Measurements from ENCODE around the gene DOCK3.
"Not testable (repeated sequence)": the region's sequence is repeated elsewhere in the genome, so short reads cannot be mapped to it uniquely, and the experiment has no call there.

Gene DOCK3

DNA sequence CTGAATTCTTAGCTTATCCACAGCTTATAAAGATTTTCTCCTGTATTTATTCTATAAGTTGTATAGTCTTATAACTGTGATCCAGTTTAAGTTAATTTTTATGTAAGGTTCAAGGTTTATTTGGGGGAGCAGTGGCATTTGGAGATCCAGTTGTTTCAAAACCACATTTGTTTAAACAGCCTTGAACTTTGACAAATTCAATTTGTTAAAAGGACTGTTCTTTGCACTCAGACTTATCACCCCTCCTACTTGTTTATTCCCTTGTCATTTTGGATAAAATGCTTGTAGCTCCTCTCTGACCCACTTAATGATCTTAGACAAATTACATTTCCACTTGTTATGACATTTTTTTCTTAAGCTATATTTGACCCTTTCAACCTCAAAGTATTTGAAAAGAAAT is 327.8 kb downstream of the DOCK3 start:
- Mint-ChIP-seq H3K27me3 (no peaks in the 10 kb centered on the region), H3K4me3 (no peak overlapping the region), H3K4me1 (no peaks in the 10 kb centered on the region), H3K9me3 (no peaks in the 10 kb centered on the region), H3K27ac (no peak overlapping the region), H3K36me3 (no peaks in the 10 kb centered on the region)
- ATAC-seq (ENCODE audit: low read depth) = no peak
- no peak for DNase-seq (ENCODE audit: low spot score in 2 of 2)

DNA sequence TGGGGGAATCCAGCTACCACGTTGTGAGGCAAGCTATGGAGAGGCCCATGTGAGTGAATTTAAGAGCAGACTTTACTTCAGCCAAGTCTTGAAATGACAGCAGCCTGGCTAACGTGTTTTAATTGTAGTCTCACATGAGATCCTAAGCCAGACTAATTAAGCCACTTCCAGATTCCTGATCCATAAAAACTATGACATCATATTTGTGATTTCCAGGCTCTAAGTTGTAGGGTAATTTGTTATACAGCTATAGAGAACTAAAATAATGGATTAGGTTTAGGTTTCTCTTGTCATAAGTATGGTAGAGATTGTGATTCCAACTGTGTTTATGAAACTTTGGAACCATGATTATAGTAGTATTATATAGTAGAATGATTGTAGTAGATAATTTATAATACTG is 329.5 kb downstream of the DOCK3 start:
- Mint-ChIP-seq H3K9me3 (no peaks in the 10 kb centered on the region), H3K4me3 (no peak overlapping the region), H3K36me3 (no peaks in the 10 kb centered on the region), H3K4me1 (no peaks in the 10 kb centered on the region), H3K27me3 (no peaks in the 10 kb centered on the region), H3K27ac (no peak overlapping the region)
- ATAC-seq (ENCODE audit: low read depth) (no peak), DNase-seq (ENCODE audit: low spot score in 2 of 2) (no peak)

DNA sequence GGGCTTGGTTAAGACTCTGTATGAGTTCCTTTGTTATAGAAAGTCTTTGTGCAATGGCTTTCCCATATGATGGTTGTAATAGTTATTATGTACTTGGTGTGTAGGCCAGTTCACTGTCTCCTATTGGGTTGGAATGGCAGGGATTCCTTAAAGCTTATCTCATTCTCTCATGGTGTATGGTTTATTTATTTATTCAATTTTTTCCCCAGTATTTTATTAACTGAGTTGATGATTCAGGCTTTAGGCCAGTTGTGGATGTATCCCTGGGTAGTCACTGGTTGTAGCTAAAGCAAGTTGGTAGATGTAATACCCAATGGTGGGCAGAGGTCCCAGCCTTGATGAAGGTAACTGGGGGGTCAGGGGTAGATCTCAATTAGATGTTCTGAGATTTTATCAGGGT is 349.4 kb downstream of the DOCK3 start:
- ATAC-seq (ENCODE audit: low read depth) (no peak), DNase-seq (ENCODE audit: low spot score in 2 of 2) (no peak)
- Mint-ChIP-seq H3K4me3 (no peak overlapping the region), H3K36me3 (no peaks in the 10 kb centered on the region), H3K4me1 (no peaks in the 10 kb centered on the region), H3K9me3 (no peaks in the 10 kb centered on the region), H3K27ac (no peak overlapping the region), H3K27me3 (peaks cover 2% of the 10 kb centered on the region)

DNA sequence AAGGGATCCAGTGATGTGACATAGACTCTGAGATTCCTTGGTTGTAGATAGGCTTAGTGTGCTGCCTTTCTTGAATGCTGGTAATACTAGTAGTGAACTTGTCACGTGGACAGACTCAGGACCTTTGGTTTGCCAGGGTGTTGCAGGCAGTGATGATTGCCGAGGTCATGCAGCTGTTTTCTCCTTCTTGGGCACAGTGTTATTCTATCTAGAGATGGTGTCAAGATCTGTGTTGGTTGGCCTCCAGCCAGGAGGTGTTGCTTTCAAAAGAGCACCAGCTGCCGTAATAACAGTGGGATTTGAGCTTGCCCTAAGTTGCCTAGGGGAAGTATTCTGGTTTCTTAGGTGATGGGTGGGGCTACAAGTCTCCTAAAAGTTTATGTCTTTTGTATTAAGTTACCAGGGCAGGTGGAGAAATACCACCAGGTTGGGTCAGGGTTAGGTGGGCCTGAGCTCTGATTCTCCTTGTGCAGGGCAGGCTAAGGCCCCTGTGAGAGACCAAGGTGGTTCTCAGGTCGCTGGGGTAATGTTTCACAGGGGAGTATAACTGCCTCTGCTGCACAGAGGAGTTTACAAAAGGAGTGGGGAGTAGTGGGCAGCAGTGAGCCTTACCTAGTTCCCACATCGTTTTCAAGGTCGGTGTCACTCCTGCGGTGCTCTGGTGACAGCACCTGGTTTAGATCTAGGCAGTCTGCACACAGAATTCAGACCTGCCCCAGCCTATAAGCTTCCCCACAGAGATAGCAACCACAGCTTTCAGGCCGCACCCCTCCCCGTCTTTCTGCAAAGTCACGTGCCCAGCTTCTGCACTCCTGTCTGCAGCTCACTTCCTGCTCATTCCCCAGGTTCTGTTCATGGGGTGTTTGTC is 350.3 kb downstream of the DOCK3 start:
- Mint-ChIP-seq H3K27ac (no peak overlapping the region), H3K36me3 (no peaks in the 10 kb centered on the region), H3K4me3 (no peak overlapping the region), H3K27me3 (peaks cover 5% of the 10 kb centered on the region), H3K4me1 (no peaks in the 10 kb centered on the region), H3K9me3 (peaks cover under 1% of the 10 kb centered on the region)
- ATAC-seq (ENCODE audit: low read depth) (peak; percentile 73), DNase-seq (ENCODE audit: low spot score in 2 of 2) (no peak)

DNA sequence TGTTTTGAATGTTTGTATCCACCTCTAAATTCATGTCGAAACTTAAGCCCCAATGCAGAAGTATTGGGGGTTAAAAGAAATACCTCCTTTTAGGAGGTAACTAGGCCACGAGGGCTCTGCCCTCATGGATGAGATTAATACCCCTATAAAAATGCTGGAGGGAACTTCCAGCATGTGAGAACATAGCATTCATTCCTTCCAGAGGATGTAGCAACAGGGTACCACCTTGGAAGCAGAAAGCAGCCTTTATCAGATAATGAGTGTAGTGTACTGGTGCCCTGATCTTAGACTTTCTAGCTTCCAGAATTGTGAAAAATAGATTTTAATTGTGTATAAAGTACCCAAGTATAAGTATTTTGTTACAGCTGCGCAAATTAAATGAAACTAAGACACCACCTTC is 356.9 kb downstream of the DOCK3 start:
- no peaks in the 10 kb centered on the region for H3K4me1 Mint-ChIP-seq
- H3K27me3 Mint-ChIP-seq = peaks cover 7% of the 10 kb centered on the region
- H3K9me3 Mint-ChIP-seq = peaks cover 3% of the 10 kb centered on the region
- no peak for DNase-seq (ENCODE audit: low spot score in 2 of 2)
- no peak overlapping the region for H3K4me3 Mint-ChIP-seq
- no peak overlapping the region for H3K27ac Mint-ChIP-seq
- ATAC-seq (ENCODE audit: low read depth) = no peak
- peaks cover 3% of the 10 kb centered on the region for H3K36me3 Mint-ChIP-seq

DNA sequence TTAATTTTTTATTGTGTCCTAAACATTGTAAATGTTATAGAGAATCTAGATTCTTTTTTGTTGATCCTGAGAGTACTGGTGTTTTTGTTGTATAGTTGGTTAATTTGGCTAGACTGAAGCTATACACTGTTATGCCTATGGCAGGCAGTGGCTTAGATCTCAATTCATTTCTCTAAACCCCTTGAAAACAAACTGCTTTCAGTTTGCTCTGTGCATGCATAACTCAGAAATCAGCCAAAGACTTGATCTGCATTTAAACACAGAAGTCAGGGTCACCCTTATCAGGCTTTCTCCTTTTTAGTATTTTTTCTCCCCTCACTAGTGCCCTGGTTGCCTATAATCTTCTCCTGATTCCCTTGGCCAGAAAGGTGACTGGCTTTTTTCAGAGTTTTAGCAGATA is 360.9 kb downstream of the DOCK3 start:
- Mint-ChIP-seq H3K36me3 (peaks cover 2% of the 10 kb centered on the region), H3K27ac (no peak overlapping the region), H3K4me1 (no peaks in the 10 kb centered on the region), H3K27me3 (peaks cover 12% of the 10 kb centered on the region), H3K4me3 (no peak overlapping the region), H3K9me3 (peaks cover 2% of the 10 kb centered on the region)
- ATAC-seq (ENCODE audit: low read depth) (no peak), DNase-seq (ENCODE audit: low spot score in 2 of 2) (no peak)

DNA sequence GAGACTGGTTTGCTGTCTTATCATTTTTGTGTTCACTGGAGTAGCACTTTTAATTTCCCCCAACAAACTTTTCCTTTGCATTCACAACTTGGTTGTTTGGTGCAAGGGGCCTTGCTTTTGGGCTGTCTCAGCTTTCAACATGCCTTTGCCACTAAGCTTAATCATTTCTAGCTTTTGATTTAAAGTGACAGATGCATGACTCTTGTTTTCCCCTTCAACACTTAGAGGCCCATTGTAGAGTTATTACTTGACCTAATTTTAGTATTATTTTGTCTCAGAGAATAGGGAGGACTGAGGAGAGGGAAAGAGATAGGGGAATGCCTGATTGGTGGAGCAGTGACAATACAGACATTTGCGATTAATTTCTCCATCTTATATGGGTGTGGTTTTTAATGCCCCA is 370.3 kb downstream of the DOCK3 start:
- Mint-ChIP-seq H3K27ac (no peak overlapping the region), H3K9me3 (no peaks in the 10 kb centered on the region), H3K27me3 (peaks cover 6% of the 10 kb centered on the region), H3K36me3 (no peaks in the 10 kb centered on the region), H3K4me3 (no peak overlapping the region), H3K4me1 (peaks cover 2% of the 10 kb centered on the region)
- ATAC-seq (ENCODE audit: low read depth) (no peak), DNase-seq (ENCODE audit: low spot score in 2 of 2) (no peak)

DNA sequence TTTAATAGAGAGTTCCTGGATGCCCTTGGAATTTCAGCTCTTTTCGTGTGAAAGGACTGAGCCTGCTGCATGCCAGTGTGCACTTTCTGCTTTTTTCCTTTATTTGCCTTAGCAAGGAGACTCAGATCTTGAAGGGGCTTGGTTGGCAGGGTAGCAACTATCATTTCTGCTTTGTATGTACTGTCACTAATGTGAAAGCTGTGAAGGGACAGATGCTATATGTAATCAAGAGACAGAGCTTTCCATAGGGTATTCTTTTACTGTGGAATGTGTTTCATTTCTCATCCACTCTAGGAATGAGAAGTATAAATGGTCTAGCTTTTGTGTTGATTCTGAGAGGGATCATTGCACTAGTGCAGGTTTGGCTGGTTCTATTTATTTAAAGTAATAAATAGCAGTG is 377.8 kb downstream of the DOCK3 start:
- Mint-ChIP-seq H3K36me3 (no peaks in the 10 kb centered on the region), H3K4me3 (no peak overlapping the region), H3K4me1 (no peaks in the 10 kb centered on the region), H3K9me3 (no peaks in the 10 kb centered on the region), H3K27ac (no peak overlapping the region), H3K27me3 (peaks cover 2% of the 10 kb centered on the region)
- DNase-seq (ENCODE audit: low spot score in 2 of 2) = no peak
- ATAC-seq (ENCODE audit: low read depth) = no peak

DNA sequence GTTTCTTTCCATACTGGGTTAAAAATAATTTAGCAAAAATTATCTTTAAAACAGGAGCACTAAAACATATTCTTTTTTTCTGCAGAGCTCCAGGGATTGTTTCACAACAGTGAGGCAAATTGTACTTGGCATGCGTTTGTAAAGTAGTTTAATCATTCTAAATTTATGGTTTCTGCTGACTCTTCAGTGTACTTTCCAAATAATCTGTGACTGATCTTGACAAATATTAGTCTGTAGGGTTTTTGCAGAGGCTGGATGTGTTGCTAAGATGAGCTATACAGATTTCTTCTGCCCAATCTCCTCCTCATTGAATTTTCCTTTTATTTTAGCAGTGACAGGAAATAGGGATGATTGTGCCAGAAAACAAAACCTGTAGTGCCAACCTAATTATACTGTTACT is 382.4 kb downstream of the DOCK3 start:
- H3K4me1 Mint-ChIP-seq = no peaks in the 10 kb centered on the region
- no peaks in the 10 kb centered on the region for H3K9me3 Mint-ChIP-seq
- ATAC-seq (ENCODE audit: low read depth) (no peak), DNase-seq (ENCODE audit: low spot score in 2 of 2) (no peak)
- no peak overlapping the region for H3K27ac Mint-ChIP-seq
- no peak overlapping the region for H3K4me3 Mint-ChIP-seq
- H3K36me3 Mint-ChIP-seq = no peaks in the 10 kb centered on the region
- H3K27me3 Mint-ChIP-seq = peaks cover 6% of the 10 kb centered on the region

DNA sequence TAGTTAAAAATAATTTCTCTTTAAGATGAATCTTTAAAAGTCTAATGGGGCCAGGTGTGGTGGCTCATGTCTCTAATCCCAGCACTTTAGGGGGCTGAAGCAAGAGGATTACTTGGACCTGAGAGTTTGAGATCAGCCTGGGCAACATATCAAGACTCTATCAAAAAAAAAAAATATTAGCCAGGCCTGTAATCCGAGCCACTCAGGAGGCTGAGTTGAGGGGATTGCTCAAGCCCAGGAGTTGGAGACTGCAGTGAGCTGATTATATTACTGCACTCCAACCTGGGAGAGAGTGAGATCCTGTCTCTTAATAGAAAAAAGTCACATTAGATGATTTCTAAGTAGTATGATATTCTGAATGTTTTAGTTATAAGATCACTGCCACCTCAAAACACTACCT is 388.3 kb downstream of the DOCK3 start:
- H3K27ac Mint-ChIP-seq = no peak overlapping the region
- no peaks in the 10 kb centered on the region for H3K4me1 Mint-ChIP-seq
- DNase-seq (ENCODE audit: low spot score in 2 of 2) (no peak), ATAC-seq (ENCODE audit: low read depth) (no peak)
- H3K4me3 Mint-ChIP-seq = no peak overlapping the region
- no peaks in the 10 kb centered on the region for H3K36me3 Mint-ChIP-seq
- H3K27me3 Mint-ChIP-seq = peaks cover 6% of the 10 kb centered on the region
- no peaks in the 10 kb centered on the region for H3K9me3 Mint-ChIP-seq

DNA sequence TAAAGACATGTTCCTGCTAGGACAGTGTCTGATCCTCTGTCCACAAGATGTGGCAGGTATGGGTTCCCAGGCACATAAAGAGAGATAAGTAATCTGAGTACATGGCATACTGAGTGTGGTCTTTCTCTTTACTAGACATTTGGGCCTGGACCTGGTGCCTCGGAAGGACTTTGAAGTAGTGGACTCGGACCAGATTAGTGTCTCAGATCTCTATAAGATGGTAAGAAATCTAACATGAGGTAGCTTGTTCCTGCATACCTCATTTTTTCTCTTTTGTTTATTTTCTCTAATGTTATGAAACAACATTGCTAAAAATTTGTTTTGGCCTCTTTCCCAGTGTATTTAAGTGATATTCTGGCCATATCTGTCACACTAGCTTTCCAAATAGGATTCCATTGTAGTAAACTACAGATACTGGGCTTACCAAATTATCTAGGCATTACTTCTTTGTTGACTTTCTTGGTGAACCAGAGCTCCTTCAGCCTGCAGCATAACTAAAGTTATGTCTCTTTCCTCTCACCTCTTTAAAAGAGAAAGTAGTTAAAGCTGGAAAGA is 400.6 kb downstream of the DOCK3 start:
- ATAC-seq (ENCODE audit: low read depth) = no peak
- Mint-ChIP-seq H3K27me3 (peaks cover 2% of the 10 kb centered on the region), H3K36me3 (no peaks in the 10 kb centered on the region), H3K4me3 (no peak overlapping the region), H3K27ac (no peak overlapping the region), H3K9me3 (no peaks in the 10 kb centered on the region), H3K4me1 (no peaks in the 10 kb centered on the region)
- no peak for DNase-seq (ENCODE audit: low spot score in 2 of 2)

DNA sequence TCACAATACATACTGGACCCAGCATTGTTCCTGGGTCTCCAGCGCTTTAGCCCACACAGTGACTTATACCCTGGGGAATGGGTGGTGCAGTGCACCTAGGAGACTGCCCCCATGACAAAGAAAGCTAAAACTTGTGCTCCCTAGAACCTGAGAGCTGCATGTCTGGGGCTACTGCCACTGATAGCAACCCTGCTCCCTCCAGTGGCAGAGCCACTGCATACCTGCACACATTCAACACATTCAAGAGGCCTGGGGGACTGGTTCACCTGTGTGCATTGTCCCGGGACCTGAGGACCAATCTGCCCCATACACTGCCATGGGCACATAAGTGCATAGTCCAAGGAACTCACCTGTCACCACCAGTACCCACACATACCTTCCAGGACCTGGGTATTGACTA is 407.6 kb downstream of the DOCK3 start:
- ATAC-seq (ENCODE audit: low read depth) (no peak), DNase-seq (ENCODE audit: low spot score in 2 of 2) (no peak)
- H3K4me3 Mint-ChIP-seq = no peak overlapping the region
- H3K4me1 Mint-ChIP-seq = no peaks in the 10 kb centered on the region
- H3K9me3 Mint-ChIP-seq = peaks cover 21% of the 10 kb centered on the region
- H3K27ac Mint-ChIP-seq = no peak overlapping the region
- H3K27me3 Mint-ChIP-seq = no peaks in the 10 kb centered on the region
- no peaks in the 10 kb centered on the region for H3K36me3 Mint-ChIP-seq

DNA sequence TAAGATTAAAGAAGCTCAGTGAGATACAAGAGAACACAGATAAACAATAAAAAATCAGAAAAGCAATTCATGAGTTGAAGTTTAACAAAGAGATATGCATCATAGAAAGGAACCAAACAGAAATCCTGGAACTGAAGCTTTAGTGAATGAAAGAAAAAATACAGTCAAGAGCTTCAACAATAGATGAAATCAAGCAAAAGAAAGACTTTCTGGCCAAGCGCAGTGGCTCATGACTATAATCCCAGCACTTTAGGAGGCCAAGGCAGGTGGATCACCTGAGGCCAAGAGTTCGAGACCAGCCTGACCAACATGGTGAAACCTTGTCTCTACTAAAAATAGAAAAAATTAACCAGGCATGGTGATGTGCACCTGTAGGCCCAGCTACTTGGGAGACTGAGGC is 408.8 kb downstream of the DOCK3 start:
- ATAC-seq (ENCODE audit: low read depth) = no peak
- Mint-ChIP-seq H3K4me3 (no peak overlapping the region), H3K9me3 (peaks cover 21% of the 10 kb centered on the region), H3K4me1 (no peaks in the 10 kb centered on the region), H3K27ac (no peak overlapping the region), H3K36me3 (no peaks in the 10 kb centered on the region), H3K27me3 (no peaks in the 10 kb centered on the region)
- DNase-seq (ENCODE audit: low spot score in 2 of 2) = no peak

DNA sequence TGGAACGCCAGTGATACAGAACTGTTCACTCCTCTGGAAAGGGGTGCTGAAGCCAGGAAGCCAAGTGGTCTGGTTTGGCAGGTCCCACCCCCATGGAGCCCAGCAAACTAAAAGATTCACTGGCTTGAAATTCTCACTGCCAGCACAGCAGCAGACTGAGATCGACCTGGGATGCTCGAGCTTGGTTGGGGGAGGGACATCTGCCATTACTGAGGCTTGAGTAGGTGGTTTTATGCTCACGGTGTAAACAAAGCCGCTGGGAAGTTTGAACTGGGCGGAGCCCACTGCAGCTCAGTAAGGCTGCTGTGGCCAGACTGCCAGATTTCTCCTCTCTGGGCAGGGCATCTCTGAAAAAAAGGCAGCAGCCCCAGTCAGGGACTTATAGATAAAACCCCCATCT is 417.4 kb downstream of the DOCK3 start:
- DNase-seq (ENCODE audit: low spot score in 2 of 2); H3K9me3 Mint-ChIP-seq; H3K4me1 Mint-ChIP-seq; ATAC-seq (ENCODE audit: low read depth); H3K4me3 Mint-ChIP-seq; H3K27ac Mint-ChIP-seq; H3K27me3 Mint-ChIP-seq; H3K36me3 Mint-ChIP-seq: not testable (repeated sequence)

DNA sequence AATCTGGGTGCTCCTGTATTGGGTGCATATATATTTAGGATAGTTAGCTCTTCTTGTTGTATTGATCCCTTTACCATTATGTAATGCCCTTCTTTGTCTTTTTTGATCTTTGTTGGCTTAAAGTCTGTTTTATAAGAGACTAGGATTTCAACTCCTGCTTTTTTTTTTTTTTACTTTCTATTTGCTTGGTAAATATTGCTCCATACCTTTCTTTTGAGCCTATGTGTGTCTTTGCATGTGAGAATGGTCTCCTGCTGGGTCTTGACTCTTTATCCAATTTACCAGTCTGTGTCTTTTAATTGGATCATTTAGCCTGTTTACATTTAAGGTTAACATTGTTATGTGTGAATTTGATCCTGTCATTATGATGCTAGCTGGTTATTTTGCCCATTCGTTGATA is 420.1 kb downstream of the DOCK3 start:
- not testable (repeated sequence) for ATAC-seq (ENCODE audit: low read depth); H3K36me3 Mint-ChIP-seq; H3K27ac Mint-ChIP-seq; H3K4me1 Mint-ChIP-seq; H3K9me3 Mint-ChIP-seq; H3K4me3 Mint-ChIP-seq; DNase-seq (ENCODE audit: low spot score in 2 of 2)
- H3K27me3 Mint-ChIP-seq = peaks cover 10% of the 10 kb centered on the region

All from memory B cell (primary cell).